Measurements from ENCODE around the gene TTC39A. TPM values are rescaled to one million over a fixed set of nuclear protein-coding genes. Genes with fewer than 3 reads are reported as not detected.

The TTC39A gene
- total RNA-seq, 1 experiment from 2014 or later: 15.4 TPM

- TF ChIP-seq TCF7L2 (IDR thresholded peaks at IDR 0.05; ENCODE audit: borderline replicate concordance, extremely low read depth, insufficient read depth, insufficient read length) (no peak), EGR1 (IDR thresholded peaks at IDR 0.05; ENCODE audit: low read depth) (no peak), JUND (IDR thresholded peaks at IDR 0.05) (no peak), ZNF274 (IDR thresholded peaks at IDR 0.05; ENCODE audit: low read depth, low read length) (no peak)
Observed at GRCh38 chr1:51312718-51313117, 17.6 kb downstream of the TTC39A start (continued).

DNA sequence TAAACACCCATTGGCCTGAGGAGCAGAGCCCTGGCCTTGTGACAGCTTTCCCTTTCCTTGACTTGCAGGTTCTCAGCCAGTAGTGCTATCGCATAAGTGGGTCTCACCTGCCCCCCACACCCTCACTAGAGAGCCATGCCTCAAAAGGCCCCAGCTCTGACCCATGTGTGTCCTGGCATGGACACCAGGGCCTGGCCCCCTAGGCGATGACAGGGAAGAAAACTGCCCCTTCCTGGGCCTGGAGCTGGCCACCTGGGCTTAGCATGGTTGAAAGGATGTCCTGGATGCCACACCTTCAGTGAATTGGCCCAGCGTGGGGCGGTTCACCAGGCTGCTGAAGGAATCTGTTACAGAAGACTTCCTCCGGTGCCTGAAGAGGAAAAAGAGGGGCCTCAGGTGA is 18.5 kb downstream of the TTC39A start:
- TF ChIP-seq CBX3 (IDR thresholded peaks at IDR 0.05; ENCODE audit: low read depth) (no peak), RAD21 (IDR thresholded peaks at IDR 0.05; ENCODE audit: low read depth) (no peak), CEBPB (IDR thresholded peaks at IDR 0.05; ENCODE audit: low read depth) (no peak), FOSL1 (IDR thresholded peaks at IDR 0.05; ENCODE audit: low read depth) (no peak), JUND (IDR thresholded peaks at IDR 0.05) (no peak), ZNF274 (IDR thresholded peaks at IDR 0.05; ENCODE audit: low read depth, low read length) (no peak)
- TF ChIP-seq, protein P1, sequence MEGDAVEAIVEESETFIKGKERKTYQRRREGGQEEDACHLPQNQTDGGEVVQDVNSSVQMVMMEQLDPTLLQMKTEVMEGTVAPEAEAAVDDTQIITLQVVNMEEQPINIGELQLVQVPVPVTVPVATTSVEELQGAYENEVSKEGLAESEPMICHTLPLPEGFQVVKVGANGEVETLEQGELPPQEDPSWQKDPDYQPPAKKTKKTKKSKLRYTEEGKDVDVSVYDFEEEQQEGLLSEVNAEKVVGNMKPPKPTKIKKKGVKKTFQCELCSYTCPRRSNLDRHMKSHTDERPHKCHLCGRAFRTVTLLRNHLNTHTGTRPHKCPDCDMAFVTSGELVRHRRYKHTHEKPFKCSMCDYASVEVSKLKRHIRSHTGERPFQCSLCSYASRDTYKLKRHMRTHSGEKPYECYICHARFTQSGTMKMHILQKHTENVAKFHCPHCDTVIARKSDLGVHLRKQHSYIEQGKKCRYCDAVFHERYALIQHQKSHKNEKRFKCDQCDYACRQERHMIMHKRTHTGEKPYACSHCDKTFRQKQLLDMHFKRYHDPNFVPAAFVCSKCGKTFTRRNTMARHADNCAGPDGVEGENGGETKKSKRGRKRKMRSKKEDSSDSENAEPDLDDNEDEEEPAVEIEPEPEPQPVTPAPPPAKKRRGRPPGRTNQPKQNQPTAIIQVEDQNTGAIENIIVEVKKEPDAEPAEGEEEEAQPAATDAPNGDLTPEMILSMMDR (IDR thresholded peaks at IDR 0.05 in 2 of 3, conservative IDR thresholded peaks at IDR 0.05 in 1 of 3; ENCODE audit: borderline replicate concordance in 1 of 3, insufficient read depth in 1 of 3, low read depth in 2 of 3, low read length in 2 of 3): no peak
- CTCF ChIA-PET: no interaction called here

More for the DNA sequence above, 18.5 kb downstream of the TTC39A start:
- H3K9me3 ChIP-seq (ENCODE audit: control insufficient read depth in 1 of 2, insufficient read depth in 1 of 2, low read depth in 1 of 2, low read length in 2 of 2): no peaks in the 10 kb centered on the region
- H4K20me1 ChIP-seq (ENCODE audit: insufficient read depth): no peaks in the 10 kb centered on the region
- BruUV-seq (replicated peaks): no TSS peak
- ChIA-PET RAD21 (ENCODE audit: low non-redundant PET in 1 of 2, low total read pairs in 2 of 2, uncharacterized antibody in 2 of 2, unreplicated experiment in 2 of 2) (no interaction called here), POLR2A (no interaction called here)
- H2AFZ ChIP-seq (ENCODE audit: low read depth, low read length, poor library complexity, severe bottlenecking): no peak overlapping the region
- H3K4me3 ChIP-seq (replicated peaks in 1 of 2; ENCODE audit: low read depth in 1 of 2, low read length in 2 of 2): no peak overlapping the region
- intact Hi-C loops (cut with micrococcal nuclease): no loop called here
- H3K36me3 ChIP-seq (ENCODE audit: control insufficient read depth in 1 of 2, insufficient read depth in 2 of 2, low read length in 2 of 2): no peaks in the 10 kb centered on the region
- H3K9ac ChIP-seq (ENCODE audit: low read length): no peak overlapping the region
- DNase-seq (ENCODE audit: low read depth, low spot score) (no peak), ATAC-seq (no peak)
- H3K4me2 ChIP-seq (ENCODE audit: low read length): no peak overlapping the region
- no peak overlapping the region for H3K27ac ChIP-seq (ENCODE audit: low read depth, low read length)
- peaks cover 14 to 28% of the 10 kb centered on the region in 2 experiments for H3K4me1 ChIP-seq (ENCODE audit: control insufficient read depth in 1 of 2, insufficient read depth in 2 of 2, low read length in 2 of 2)
- no peaks in the 10 kb centered on the region for H3K79me2 ChIP-seq (ENCODE audit: insufficient read depth, low read length)
- H3K27me3 ChIP-seq (ENCODE audit: insufficient read depth, low read length): no peaks in the 10 kb centered on the region
- H3K9me2 ChIP-seq (ENCODE audit: insufficient read depth): no peaks in the 10 kb centered on the region
